HEK293 (cell line): ENCODE data around the gene SERPINE3.

Experiments
- CTCF ChIA-PET: fragments of 350-600 bp; formaldehyde crosslinking; extraction: SDS; loops from one replicate; lab custom pipeline; 2021; ENCODE audit warnings: antibody characterized with exemption; lab: Yijun Ruan, JAX
- POLR2A ChIA-PET: fragments of 300-600 bp; formaldehyde crosslinking; extraction: SDS; loops from one replicate; lab custom pipeline; 2020; ENCODE audit warnings: antibody characterized with exemption, inconsistent platforms; lab: Yijun Ruan, JAX
- H3K27ac ChIP-seq: fragments of 200-500 bp; sonication (Bioruptor generic); 2 replicates; pipeline ENCODE4 v1.5.1; 2014; ENCODE audit warnings: low read depth, low read length, control low read depth, inconsistent platforms; ENCODE audit errors: extremely low read depth
- H3K36me3 ChIP-seq, 2 experiments: fragments of 200-500 bp in 1 of 2; sonication (Bioruptor generic) in 1 of 2; 1 replicate in 1 of 2; 2 replicates in 1 of 2; pipeline ENCODE4 v1.5.1; 2014 to 2017; ENCODE audit warnings: inconsistent platforms in 2 of 2, low read length in 2 of 2; ENCODE audit not compliant: control insufficient read depth in 2 of 2, insufficient read depth in 1 of 2
- H3K4me1 ChIP-seq: fragments of 200-500 bp; sonication (Bioruptor generic); 2 replicates; pipeline ENCODE4 v1.5.1; 2014; ENCODE audit warnings: mild to moderate bottlenecking, low read length, inconsistent platforms; ENCODE audit not compliant: control insufficient read depth, insufficient read depth
- H3K4me3 ChIP-seq: 2 replicates; pipeline ENCODE4 v1.5.1; 2011; ENCODE audit warnings: low read depth, mild to moderate bottlenecking, control low read depth, low read length, moderate library complexity
- H3K9me3 ChIP-seq: fragments of 200-500 bp; sonication (Bioruptor generic); 2 replicates; pipeline ENCODE4 v1.5.1; 2014; ENCODE audit warnings: low read depth, low read length, inconsistent platforms; ENCODE audit not compliant: control insufficient read depth, insufficient read depth
- ATF2 ChIP-seq: fragments of 450-650 bp; formaldehyde crosslinking; IDR thresholded peaks from 2 replicates; pipeline ENCODE4 v1.5.1; 2016; ENCODE audit warnings: missing biosample characterization, missing genetic modification characterization, low read depth
- FEZF1 ChIP-seq: fragments of 450-650 bp; formaldehyde crosslinking; IDR thresholded peaks from 2 replicates; pipeline ENCODE4 v1.5.1; 2016; ENCODE audit warnings: missing biosample characterization, missing genetic modification characterization
- HOXA7 ChIP-seq: sonication (generic); formaldehyde crosslinking; IDR thresholded peaks from 2 replicates; pipeline ENCODE4 v1.8.1; 2022; ENCODE audit warnings: missing genetic modification reagents, borderline replicate concordance
- INSM2 ChIP-seq: fragments of 450-650 bp; formaldehyde crosslinking; IDR thresholded peaks from 2 replicates; pipeline ENCODE4 v1.5.1; 2016; ENCODE audit warnings: missing biosample characterization, missing genetic modification characterization
- PRDM1 ChIP-seq: fragments of 450-650 bp; formaldehyde crosslinking; IDR thresholded peaks from 2 replicates; pipeline ENCODE4; 2016; ENCODE audit warnings: missing biosample characterization, missing genetic modification characterization
- RBAK ChIP-seq: fragments of 450-650 bp; formaldehyde crosslinking; IDR thresholded peaks from 2 replicates; pipeline ENCODE4 v1.5.1; 2016; ENCODE audit warnings: missing biosample characterization, missing genetic modification characterization
- REST ChIP-seq: fragments of 450-650 bp; formaldehyde crosslinking; IDR thresholded peaks from 2 replicates; pipeline ENCODE4 v1.5.1; 2016; ENCODE audit warnings: missing biosample characterization, missing genetic modification characterization
- SCRT1 ChIP-seq: fragments of 450-650 bp; formaldehyde crosslinking; IDR thresholded peaks from 2 replicates; pipeline ENCODE4 v1.5.1; 2016; ENCODE audit warnings: missing biosample characterization, missing genetic modification characterization, borderline replicate concordance
- ZBTB21 ChIP-seq: fragments of 450-650 bp; formaldehyde crosslinking; IDR thresholded peaks from 2 replicates; pipeline ENCODE4 v1.5.1; 2017; ENCODE audit warnings: missing biosample characterization, missing genetic modification characterization
- ZEB2 ChIP-seq: fragments of 450-650 bp; formaldehyde crosslinking; IDR thresholded peaks from 2 replicates; pipeline ENCODE4 v1.5.1; 2016; ENCODE audit warnings: missing biosample characterization, missing genetic modification characterization
- ZNF132 ChIP-seq: fragments of 450-650 bp; formaldehyde crosslinking; IDR thresholded peaks from 2 replicates; pipeline ENCODE4 v1.5.1; 2017; ENCODE audit warnings: missing biosample characterization, missing genetic modification characterization, borderline replicate concordance
- ZNF19 ChIP-seq: fragments of 450-650 bp; formaldehyde crosslinking; IDR thresholded peaks from 2 replicates; pipeline ENCODE4; 2016; ENCODE audit warnings: missing biosample characterization, missing genetic modification characterization, low read depth
- ZNF2 ChIP-seq: fragments of 450-650 bp; formaldehyde crosslinking; IDR thresholded peaks from 2 replicates; pipeline ENCODE4 v1.5.1; 2016; ENCODE audit warnings: missing biosample characterization, missing genetic modification characterization
- ZNF211 ChIP-seq: fragments of 450-650 bp; formaldehyde crosslinking; IDR thresholded peaks from 2 replicates; pipeline ENCODE4 v1.5.1; 2016; ENCODE audit warnings: low read depth, missing biosample characterization, missing genetic modification characterization
- ZNF221 ChIP-seq: fragments of 450-650 bp; formaldehyde crosslinking; IDR thresholded peaks from 2 replicates; pipeline ENCODE4 v1.5.1; 2017; ENCODE audit warnings: missing biosample characterization, missing genetic modification characterization, borderline replicate concordance
- ZNF280C ChIP-seq: fragments of 450-650 bp; formaldehyde crosslinking; IDR thresholded peaks from 2 replicates; pipeline ENCODE4 v1.5.1; 2016; ENCODE audit warnings: missing biosample characterization, missing genetic modification characterization
- ZNF311 ChIP-seq: fragments of 450-650 bp; formaldehyde crosslinking; IDR thresholded peaks from 2 replicates; pipeline ENCODE4 v1.5.1; 2017; ENCODE audit warnings: missing biosample characterization, missing genetic modification characterization, borderline replicate concordance
- ZNF366 ChIP-seq: fragments of 450-650 bp; formaldehyde crosslinking; conservative IDR thresholded peaks from 2 replicates; pipeline ENCODE4 v1.5.1; 2016; ENCODE audit warnings: missing biosample characterization, missing genetic modification characterization
- ZNF391 ChIP-seq: fragments of 450-650 bp; formaldehyde crosslinking; IDR thresholded peaks from 2 replicates; pipeline ENCODE4 v1.5.1; 2016; ENCODE audit warnings: low read depth, missing biosample characterization, missing genetic modification characterization, borderline replicate concordance
- ZNF544 ChIP-seq: fragments of 450-650 bp; formaldehyde crosslinking; IDR thresholded peaks from 2 replicates; pipeline ENCODE4 v1.5.0; 2017; ENCODE audit warnings: missing biosample characterization, missing genetic modification characterization
- ZNF560 ChIP-seq: fragments of 450-650 bp; formaldehyde crosslinking; IDR thresholded peaks from 2 replicates; pipeline ENCODE4 v1.5.1; 2017; ENCODE audit warnings: missing biosample characterization, missing genetic modification characterization, borderline replicate concordance
- ZNF654 ChIP-seq: fragments of 450-650 bp; formaldehyde crosslinking; IDR thresholded peaks from 2 replicates; pipeline ENCODE4 v1.5.1; 2016; ENCODE audit warnings: low read depth, missing biosample characterization, missing genetic modification characterization
- ZSCAN18 ChIP-seq: fragments of 450-650 bp; formaldehyde crosslinking; IDR thresholded peaks from 2 replicates; pipeline ENCODE4 v1.5.1; 2016; ENCODE audit warnings: missing biosample characterization, missing genetic modification characterization

Gene SERPINE3

GRCh38 chr13:51359352-51359751 lies 19.9 kb downstream of the SERPINE3 start:
- Histone ChIP-seq H3K36me3 (peaks cover 0 to 23% of the 10 kb centered on the region in 2 experiments; a peak in 2 of 3 replicates), H3K9me3 (no peaks in the 10 kb centered on the region), H3K27ac (no peak overlapping the region), H3K4me1 (no peaks in the 10 kb centered on the region), H3K4me3 (no peak overlapping the region)
- ChIA-PET CTCF (no interaction called here), POLR2A (no interaction called here)
- TF ChIP-seq ZNF391 (no peak), ZNF311 (tag by site-specific recombination) (no peak), RBAK (tag by site-specific recombination) (no peak), ZNF221 (no peak)

GRCh38 chr13:51360489-51360888 lies 21.0 kb downstream of the SERPINE3 start:
- no peaks in the 10 kb centered on the region for H3K4me1 ChIP-seq
- TF ChIP-seq HOXA7 (CRISPR knock-in tag), result no peak
- TF ChIP-seq INSM2 (tag by site-specific recombination), result no peak
- TF ChIP-seq ZNF280C (tag by site-specific recombination), result no peak
- TF ChIP-seq ZNF19 (tag by site-specific recombination), result no peak
- TF ChIP-seq ZEB2 (tag by site-specific recombination), result no peak
- no peak for TF ChIP-seq PRDM1
- no peak for TF ChIP-seq ZNF544
- TF ChIP-seq FEZF1 (tag by site-specific recombination), result no peak
- no peak for TF ChIP-seq ZNF211 (tag by site-specific recombination)
- no peak for TF ChIP-seq ZNF2 (tag by site-specific recombination)
- TF ChIP-seq ZBTB21 (tag by site-specific recombination), result no peak
- TF ChIP-seq ZNF654 (tag by site-specific recombination), result no peak
- TF ChIP-seq ATF2 (tag by site-specific recombination), result no peak
- no peak for TF ChIP-seq ZNF366 (tag by site-specific recombination)
- no peak overlapping the region for H3K4me3 ChIP-seq
- ChIA-PET CTCF (interaction anchor here (0.9 kb wide), 1 partner anchor 437 kb away, joined by 4 read pairs; no protein-coding TSS in a partner anchor), POLR2A (no interaction called here)
- no peak overlapping the region for H3K27ac ChIP-seq
- no peaks in the 10 kb centered on the region for H3K9me3 ChIP-seq
- peaks cover 6 to 32% of the 10 kb centered on the region in 2 experiments; a peak in 2 of 3 replicates for H3K36me3 ChIP-seq

- H3K36me3 ChIP-seq, result peaks cover 6 to 35% of the 10 kb centered on the region in 2 experiments; a peak in 2 of 3 replicates
- H3K9me3 ChIP-seq, result no peaks in the 10 kb centered on the region
- POLR2A ChIA-PET, result no interaction called here
- no peaks in the 10 kb centered on the region for H3K4me1 ChIP-seq
- no peak overlapping the region for H3K27ac ChIP-seq
- no peak overlapping the region for H3K4me3 ChIP-seq
- CTCF ChIA-PET, result no interaction called here
- no peak for TF ChIP-seq REST
- no peak for TF ChIP-seq ZNF560 (tag by site-specific recombination)
- no peak for TF ChIP-seq ZSCAN18
- TF ChIP-seq SCRT1 (tag by site-specific recombination), result no peak
- no peak for TF ChIP-seq ZNF132 (tag by site-specific recombination)
Measured at GRCh38 chr13:51361106-51361505, 21.6 kb downstream of the SERPINE3 start.
